ENCODE data around the gene TOR1AIP2. TPM values are rescaled to one million over a fixed set of nuclear protein-coding genes. Genes with fewer than 3 reads are reported as not detected.

TOR1AIP2 gene
- total and polyA plus RNA-seq, 7 donors, result 4.2 to 47.9 (median 43.2) TPM

DNA sequence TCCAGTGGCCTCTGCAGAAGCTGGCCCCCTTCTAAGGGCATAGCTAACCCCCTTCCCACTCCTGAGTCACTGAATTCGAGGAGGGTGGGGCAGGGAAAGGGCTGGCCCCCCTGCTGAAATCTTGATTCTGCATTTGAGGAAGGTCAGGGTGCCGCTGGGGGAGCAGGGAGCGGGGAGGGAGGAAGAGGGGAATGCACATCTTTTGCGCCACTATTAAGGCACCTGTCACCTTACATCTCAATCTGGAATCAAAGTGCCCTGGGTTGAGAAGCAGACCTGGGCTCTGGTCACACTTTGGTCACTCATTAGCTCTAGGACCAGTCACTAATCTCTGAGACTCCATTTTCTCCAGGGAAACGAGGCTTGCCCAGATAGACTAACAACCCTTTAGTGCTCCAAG is 62.0 kb downstream of the TOR1AIP2 start:
- H3K27me3 ChIP-seq, result peaks cover 0 to 3% (median 0%) of the 10 kb centered on the region in 3 donors
- peaks cover 0 to 16% (median 14%) of the 10 kb centered on the region in 4 donors for H3K4me1 ChIP-seq
- H3K4me3 ChIP-seq, result peak overlapping the region in 3 of 4 donors; percentile 35 to 45 (median 43)
- no peaks in the 10 kb centered on the region for H3K9me3 ChIP-seq
- no peak for DNase-seq
- H3K27ac ChIP-seq, result peak overlapping the region in 3 of 4 donors; percentile 4 to 42 (median 22)
- intact Hi-C loops (cut with DNase I), result no loop called here
- TF ChIP-seq EP300 (IDR thresholded peaks at IDR 0.05) (no peak), POLR2AphosphoS5 (IDR thresholded peaks at IDR 0.05) (no peak), CTCF (IDR thresholded peaks at IDR 0.05) (no peak), POLR2A (IDR thresholded peaks at IDR 0.05) (no peak)
- WGBS, 2 donors, result 22 to 46% methylated on average over 5 of the region's 5 CpGs
- no peaks in the 10 kb centered on the region for H3K36me3 ChIP-seq

DNA sequence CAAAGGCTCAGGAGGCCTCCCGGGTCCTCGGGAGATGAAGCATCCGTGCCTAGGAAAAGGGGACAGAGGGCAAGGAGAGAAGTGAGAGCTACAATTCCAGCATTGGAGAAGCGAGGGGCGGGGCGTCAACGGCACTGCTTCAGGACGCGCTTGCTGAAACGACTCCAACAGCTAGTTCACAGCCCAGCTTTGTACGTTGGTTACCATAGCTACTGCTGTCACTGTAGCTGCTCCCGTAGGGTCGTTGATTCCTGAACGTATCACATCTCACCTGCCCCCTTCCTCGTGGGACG is 63.1 kb downstream of the TOR1AIP2 start:
- intact Hi-C loops (cut with DNase I), result loop anchor here (1.0 kb wide), 1 partner anchor 108 kb away; no protein-coding TSS in a partner anchor
- H3K27me3 ChIP-seq, result peaks cover 0 to 3% (median 0%) of the 10 kb centered on the region in 3 donors
- TF ChIP-seq EP300 (IDR thresholded peaks at IDR 0.05), result no peak
- H3K27ac ChIP-seq, result peak overlapping the region in 3 of 4 donors; percentile 29 to 40 (median 40)
- peak overlapping the region; percentile 28 to 45 (median 39) for H3K4me3 ChIP-seq
- no peak for DNase-seq
- WGBS, 2 donors, result 1 to 4% methylated on average over 16 of the region's 16 CpGs
- peaks cover 0 to 22% (median 16%) of the 10 kb centered on the region in 4 donors for H3K4me1 ChIP-seq
- H3K9me3 ChIP-seq, result no peaks in the 10 kb centered on the region
- no peaks in the 10 kb centered on the region for H3K36me3 ChIP-seq

GRCh38 chr1:179813626-179814545 is 63.7 kb downstream of the TOR1AIP2 start:
- peak overlapping the region in 2 of 4 donors; percentile 40 for H3K27ac ChIP-seq
- H3K4me3 ChIP-seq, result peak overlapping the region in 3 of 4 donors; percentile 35 to 45 (median 43)

GRCh38 chr1:179812501-179813292 is 64.9 kb downstream of the TOR1AIP2 start:
- DNase-seq, result no peak
- no peak overlapping the region for H3K4me3 ChIP-seq
- WGBS, 2 donors, result 84 to 89% methylated on average over 37 of the region's 37 CpGs
- intact Hi-C loops (cut with DNase I), result no loop called here
- peaks cover 0 to 22% (median 17%) of the 10 kb centered on the region in 4 donors for H3K4me1 ChIP-seq
- H3K9me3 ChIP-seq, result no peaks in the 10 kb centered on the region
- TF ChIP-seq POLR2A (IDR thresholded peaks at IDR 0.05) (no peak), CTCF (IDR thresholded peaks at IDR 0.05) (no peak), POLR2AphosphoS5 (IDR thresholded peaks at IDR 0.05) (no peak), EP300 (IDR thresholded peaks at IDR 0.05) (no peak)
- H3K36me3 ChIP-seq, result no peaks in the 10 kb centered on the region
- H3K27ac ChIP-seq, result no peak overlapping the region
- no peaks in the 10 kb centered on the region for H3K27me3 ChIP-seq

More at GRCh38 chr1:179813626-179814545, 63.7 kb downstream of the TOR1AIP2 start:
- Histone ChIP-seq H3K36me3 (no peaks in the 10 kb centered on the region), H3K27me3 (peaks cover 0 to 2% (median 0%) of the 10 kb centered on the region in 3 donors), H3K9me3 (no peaks in the 10 kb centered on the region), H3K4me1 (peaks cover 0 to 22% (median 17%) of the 10 kb centered on the region in 4 donors)
- TF ChIP-seq EP300 (IDR thresholded peaks at IDR 0.05) (no peak), CTCF (IDR thresholded peaks at IDR 0.05) (no peak)
- 82 to 86% methylated on average over 28 of the region's 28 CpGs for WGBS, 2 donors
- intact Hi-C loops (cut with DNase I), result loop anchor here (1.0 kb wide), 1 partner anchor 108 kb away; no protein-coding TSS in a partner anchor
- DNase-seq, result no peak

DNA sequence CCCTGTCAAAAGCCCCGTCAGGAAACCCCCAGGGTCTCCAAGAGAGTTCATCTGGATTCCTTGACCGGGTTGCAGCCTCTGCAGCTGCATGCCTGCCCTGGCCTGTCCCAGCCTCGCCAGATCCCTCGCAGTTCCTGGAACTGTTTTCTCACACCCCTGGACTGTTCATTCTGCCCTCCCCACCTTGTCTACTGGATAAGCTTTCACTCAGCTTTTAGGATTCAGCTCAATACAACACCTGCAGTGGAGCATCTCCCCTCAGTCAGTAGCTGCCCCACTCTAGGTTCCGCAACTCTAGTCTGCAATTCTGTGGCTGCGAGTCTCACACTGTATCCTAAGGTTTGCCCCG is 67.3 kb downstream of the TOR1AIP2 start:
- Histone ChIP-seq H3K4me1 (peaks cover 0 to 16% (median 12%) of the 10 kb centered on the region in 4 donors), H3K27me3 (no peaks in the 10 kb centered on the region), H3K36me3 (no peaks in the 10 kb centered on the region), H3K4me3 (no peak overlapping the region), H3K9me3 (no peaks in the 10 kb centered on the region), H3K27ac (no peak overlapping the region)
- TF ChIP-seq EP300 (IDR thresholded peaks at IDR 0.05), result no peak
- no peak for TF ChIP-seq CTCF (IDR thresholded peaks at IDR 0.05)
- no peak for TF ChIP-seq POLR2A (IDR thresholded peaks at IDR 0.05)
- no peak for TF ChIP-seq POLR2AphosphoS5 (IDR thresholded peaks at IDR 0.05)
- no peak for DNase-seq
- intact Hi-C loops (cut with DNase I), result no loop called here
- 79 to 85% methylated on average over 7 of the region's 7 CpGs for WGBS, 2 donors
